Nephron (organoid): Measurements from ENCODE around the gene PDE4B.

Source experiments
- H3K27ac Mint-ChIP-seq, 3 experiments: 2 replicates each; pipeline ENCODE4 v1.8.0; 2020; ENCODE audit warnings: mixed read lengths in 3 of 3, mild to moderate bottlenecking in 2 of 3, moderate library complexity in 1 of 3
- H3K27me3 Mint-ChIP-seq: 2 replicates; pipeline ENCODE4 v1.8.0; 2021; ENCODE audit warnings: low read depth, mild to moderate bottlenecking, moderate library complexity, mixed read lengths
- H3K36me3 Mint-ChIP-seq: 2 replicates; pipeline ENCODE4 v1.8.0; 2020; ENCODE audit warnings: low read depth, mixed read lengths
- H3K4me1 Mint-ChIP-seq: 2 replicates; pipeline ENCODE4 v1.8.0; 2020; ENCODE audit warnings: mixed read lengths
- H3K4me3 Mint-ChIP-seq, 3 experiments: 2 replicates each; pipeline ENCODE4 v1.8.0; 2020; ENCODE audit warnings: mild to moderate bottlenecking in 3 of 3, mixed read lengths in 3 of 3, moderate library complexity in 2 of 3
- H3K9me3 Mint-ChIP-seq: 2 replicates; pipeline ENCODE4 v1.8.0; 2020; ENCODE audit warnings: mixed read lengths
- CTCF ChIP-seq, 3 experiments: fragments of 200-600 bp; sonication (generic); IDR thresholded peaks; one replicate each; pipeline ENCODE4 v1.5.0; 2021; ENCODE audit warnings: antibody characterized with exemption in 3 of 3; ENCODE audit not compliant: unreplicated experiment in 3 of 3

Gene PDE4B

GRCh38 chr1:66043186-66043585 is 250.5 kb downstream of the PDE4B start:
- Mint-ChIP-seq H3K4me3 (no peak overlapping the region), H3K36me3 (no peaks in the 10 kb centered on the region), H3K4me1 (no peaks in the 10 kb centered on the region), H3K27ac (no peak overlapping the region), H3K27me3 (no peaks in the 10 kb centered on the region), H3K9me3 (no peaks in the 10 kb centered on the region)
- TF ChIP-seq CTCF (IDR thresholded peaks at IDR 0.05; ENCODE audit: unreplicated experiment in 3 of 3), result no peak

DNA sequence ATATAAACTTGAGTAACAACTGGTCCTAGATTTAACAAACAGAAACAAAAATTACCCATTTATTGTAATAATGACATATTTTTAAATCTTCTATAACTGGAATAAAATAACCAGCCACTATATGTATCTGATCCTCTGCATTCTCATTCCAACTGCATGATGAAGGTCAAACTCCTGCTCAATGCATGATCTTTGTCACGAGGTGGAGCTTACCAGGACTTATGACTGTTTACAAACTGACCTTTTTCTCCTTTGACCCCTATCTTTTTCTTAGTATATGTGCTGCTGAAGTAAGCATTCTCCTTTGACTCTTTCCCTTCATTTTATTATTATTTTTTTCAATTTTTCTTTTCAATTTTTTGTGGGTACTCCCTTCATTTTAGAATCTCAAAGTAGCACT is 252.2 kb downstream of the PDE4B start:
- H3K36me3 Mint-ChIP-seq, result no peaks in the 10 kb centered on the region
- H3K4me1 Mint-ChIP-seq, result no peaks in the 10 kb centered on the region
- TF ChIP-seq CTCF (IDR thresholded peaks at IDR 0.05; ENCODE audit: unreplicated experiment in 3 of 3), result no peak
- H3K9me3 Mint-ChIP-seq, result no peaks in the 10 kb centered on the region
- H3K27ac Mint-ChIP-seq, result no peak overlapping the region
- no peaks in the 10 kb centered on the region for H3K27me3 Mint-ChIP-seq
- no peak overlapping the region for H3K4me3 Mint-ChIP-seq

- Mint-ChIP-seq H3K27me3 (no peaks in the 10 kb centered on the region), H3K4me3 (no peak overlapping the region), H3K4me1 (no peaks in the 10 kb centered on the region), H3K9me3 (no peaks in the 10 kb centered on the region), H3K27ac (no peak overlapping the region), H3K36me3 (no peaks in the 10 kb centered on the region)
- no peak for TF ChIP-seq CTCF (IDR thresholded peaks at IDR 0.05; ENCODE audit: unreplicated experiment in 3 of 3)
These were observed 253.7 kb downstream of the PDE4B start for GRCh38 chr1:66046415-66046814.

GRCh38 chr1:66048011-66048410 is 255.3 kb downstream of the PDE4B start:
- Mint-ChIP-seq H3K27ac (no peak overlapping the region), H3K4me1 (no peaks in the 10 kb centered on the region), H3K27me3 (no peaks in the 10 kb centered on the region), H3K4me3 (no peak overlapping the region), H3K36me3 (no peaks in the 10 kb centered on the region), H3K9me3 (no peaks in the 10 kb centered on the region)
- TF ChIP-seq CTCF (IDR thresholded peaks at IDR 0.05; ENCODE audit: unreplicated experiment in 3 of 3), result no peak

GRCh38 chr1:66050123-66050522 is 257.4 kb downstream of the PDE4B start:
- H3K9me3 Mint-ChIP-seq, result no peaks in the 10 kb centered on the region
- H3K36me3 Mint-ChIP-seq, result no peaks in the 10 kb centered on the region
- no peak for TF ChIP-seq CTCF (IDR thresholded peaks at IDR 0.05; ENCODE audit: unreplicated experiment in 3 of 3)
- H3K27me3 Mint-ChIP-seq, result no peaks in the 10 kb centered on the region
- no peak overlapping the region for H3K27ac Mint-ChIP-seq
- no peak overlapping the region for H3K4me3 Mint-ChIP-seq
- H3K4me1 Mint-ChIP-seq, result no peaks in the 10 kb centered on the region

DNA sequence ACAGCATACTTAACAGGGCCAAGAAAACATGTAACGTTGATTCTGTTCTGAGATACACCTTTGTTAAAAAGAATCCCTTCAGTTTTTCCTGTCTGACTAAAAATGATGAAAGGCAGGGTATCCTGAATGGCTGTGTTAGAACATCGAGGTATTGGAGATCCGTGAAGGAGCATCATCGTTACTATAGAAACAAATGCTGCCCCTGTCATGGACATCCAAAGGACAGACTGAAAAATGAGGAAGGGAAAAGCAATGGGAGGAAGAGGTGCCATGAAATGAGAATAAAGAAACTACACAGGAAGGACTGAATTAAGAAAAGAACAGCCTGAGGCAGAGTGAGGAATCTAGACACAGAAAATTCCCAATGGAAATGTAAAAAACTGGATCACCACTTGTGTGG is 257.9 kb downstream of the PDE4B start:
- Mint-ChIP-seq H3K27ac (no peak overlapping the region), H3K4me3 (no peak overlapping the region), H3K27me3 (no peaks in the 10 kb centered on the region), H3K4me1 (no peaks in the 10 kb centered on the region), H3K36me3 (no peaks in the 10 kb centered on the region), H3K9me3 (no peaks in the 10 kb centered on the region)
- TF ChIP-seq CTCF (IDR thresholded peaks at IDR 0.05; ENCODE audit: unreplicated experiment in 3 of 3), result no peak
